ENCODE measurements around the gene TNXB.
"Not testable (repeated sequence)": the region's sequence is repeated elsewhere in the genome, so short reads cannot be mapped to it uniquely, and the experiment has no call there.

GRCh38 chr6:32043589-32044380 is 65.4 kb downstream of the TNXB start:
- not testable (repeated sequence) for TF ChIP-seq CTCF (IDR thresholded peaks at IDR 0.05 in 2 of 3, conservative IDR thresholded peaks at IDR 0.05 in 1 of 3; ENCODE audit: insufficient read depth in 2 of 3, low read depth in 1 of 3, low read length in 3 of 3); ZNF311 (CRISPR knock-in tag; IDR thresholded peaks at IDR 0.05); ARNT (IDR thresholded peaks at IDR 0.05); CEBPG (CRISPR knock-in tag; IDR thresholded peaks at IDR 0.05); CEBPG (tag; conservative IDR thresholded peaks at IDR 0.05 in 1 of 2, IDR thresholded peaks at IDR 0.05 in 1 of 2)

Data from K562 (cell line).